Fibroblast of lung (primary cell): ENCODE measurements around the gene HOXC6. TPM values are rescaled to one million over a fixed set of nuclear protein-coding genes. Genes with fewer than 3 reads are reported as not detected.
A peak's percentile ranks its signal among the peaks of the same experiment; 100 is the strongest.

Source experiments
- DNase-seq, 2 donors: peaks; one replicate each; pipeline versions ENCODE4 v3.0.0 to v3.0.0-alpha.2; 2010; ENCODE audit warnings: low read depth in 2 of 2
- H2AFZ ChIP-seq: 2 replicates; pipeline ENCODE4 v1.5.1; 2012; ENCODE audit warnings: low read length, control low read depth, inconsistent platforms
- H3K27ac ChIP-seq: 2 replicates; pipeline ENCODE4 v1.5.1; 2011; ENCODE audit warnings: low read length, control low read depth; ENCODE audit not compliant: insufficient read depth
- H3K27me3 ChIP-seq: 2 replicates; pipeline ENCODE4 v1.5.1; 2011; ENCODE audit warnings: mild to moderate bottlenecking, low read length; ENCODE audit not compliant: control insufficient read depth, insufficient read depth
- H3K36me3 ChIP-seq: 2 replicates; pipeline ENCODE4 v1.5.1; 2011; ENCODE audit warnings: low read length; ENCODE audit not compliant: control insufficient read depth, insufficient read depth
- H3K4me1 ChIP-seq: 2 replicates; pipeline ENCODE4 v1.5.1; 2011; ENCODE audit warnings: low read length; ENCODE audit not compliant: control insufficient read depth, insufficient read depth; ENCODE audit errors: extremely low read depth
- H3K4me2 ChIP-seq: 2 replicates; pipeline ENCODE4 v1.5.1; 2011; ENCODE audit warnings: low read length, control low read depth; ENCODE audit not compliant: insufficient read depth; ENCODE audit errors: extremely low read depth
- H3K4me3 ChIP-seq, 4 experiments: fragments of 200-600 bp in 1 of 4; sonication (generic) in 1 of 4; replicated peaks in 1 of 4; 2 replicates each; pipeline ENCODE4 v1.5.1; 2011 to 2016; ENCODE audit warnings: low read length in 4 of 4, low read depth in 3 of 4, mild to moderate bottlenecking in 3 of 4, control low read depth in 2 of 4, inconsistent platforms in 1 of 4, mixed read lengths in 1 of 4; ENCODE audit not compliant: insufficient read depth in 1 of 4; ENCODE audit errors: control extremely low read depth in 1 of 4
- H3K79me2 ChIP-seq: 2 replicates; pipeline ENCODE4 v1.5.1; 2012; ENCODE audit warnings: mild to moderate bottlenecking, low read length, inconsistent platforms; ENCODE audit not compliant: control insufficient read depth, insufficient read depth
- H3K9ac ChIP-seq: 2 replicates; pipeline ENCODE4 v1.5.1; 2011; ENCODE audit warnings: mild to moderate bottlenecking, low read length, control low read depth; ENCODE audit not compliant: insufficient read depth
- H3K9me3 ChIP-seq: 2 replicates; pipeline ENCODE4 v1.5.1; 2012; ENCODE audit warnings: low read depth, low read length; ENCODE audit not compliant: control insufficient read depth, insufficient read depth
- H4K20me1 ChIP-seq: 2 replicates; pipeline ENCODE4 v1.5.1; 2011; ENCODE audit warnings: low read length; ENCODE audit not compliant: control insufficient read depth, insufficient read depth; ENCODE audit errors: extremely low read depth
- CTCF ChIP-seq, 2 donors: IDR thresholded peaks in 1 of 2; conservative IDR thresholded peaks in 1 of 2; 1 replicate in 1 of 2; 2 replicates in 1 of 2; pipeline ENCODE4 v1.5.1; 2011 to 2012; ENCODE audit warnings: low read length in 2 of 2, control low read depth in 1 of 2, inconsistent platforms in 1 of 2, low read depth in 1 of 2, mild to moderate bottlenecking in 1 of 2
- EZH2 ChIP-seq: IDR thresholded peaks from 2 replicates; pipeline ENCODE4 v1.5.1; 2012; ENCODE audit warnings: low read length, control low read depth, mild to moderate bottlenecking; ENCODE audit errors: missing control alignments
- polyA plus RNA-seq, 2 donors: library from polyadenylated mRNA; depleted of rRNA in 1 of 2; stranded (reverse) in 1 of 2; unstranded in 1 of 2; fragments of >200 nt; gene quantifications; 2 replicates each; pipeline ENCODE4 v1.2.1, GENCODE V29; 2011 to 2012; ENCODE audit warnings: missing spikeins in 1 of 2
- total RNA-seq: library from RNA; depleted of rRNA; stranded (reverse); fragments of >200 nt; gene quantifications from 2 replicates; pipeline ENCODE4 v1.2.1, GENCODE V29; 2014

The HOXC6 gene
- total and polyA plus RNA-seq, 2 donors (not counting 1 experiment from before 2014, with no cell fraction given) = 0.17 to 0.52 TPM

GRCh38 chr12:54054742-54055194 lies 26.5 kb downstream of the HOXC6 start:
- TF ChIP-seq EZH2 (no peak), CTCF (conservative IDR thresholded peaks at IDR 0.05 in 1 of 2, IDR thresholded peaks at IDR 0.05 in 1 of 2; ENCODE audit: low read depth in 1 of 2, low read length in 2 of 2) (no peak)
- H3K4me1 ChIP-seq = no peaks in the 10 kb centered on the region
- peak overlapping the region; percentile 45 to 85 (median 61) for H3K4me3 ChIP-seq
- no peak overlapping the region for H3K27ac ChIP-seq
- no peaks in the 10 kb centered on the region for H3K79me2 ChIP-seq
- H3K9me3 ChIP-seq = no peaks in the 10 kb centered on the region
- H3K9ac ChIP-seq = no peak overlapping the region
- H2AFZ ChIP-seq = peak overlapping the region; percentile 20
- H3K36me3 ChIP-seq = no peaks in the 10 kb centered on the region
- no peaks in the 10 kb centered on the region for H3K27me3 ChIP-seq
- no peak for DNase-seq
- peak overlapping the region; percentile 71 for H3K4me2 ChIP-seq
- no peaks in the 10 kb centered on the region for H4K20me1 ChIP-seq

GRCh38 chr12:54055552-54055951 lies 27.3 kb downstream of the HOXC6 start:
- H3K4me3 ChIP-seq = peak overlapping the region in 1 of 4 experiments; percentile 17
- H4K20me1 ChIP-seq = no peaks in the 10 kb centered on the region
- H3K9ac ChIP-seq = no peak overlapping the region
- no peak overlapping the region for H3K27ac ChIP-seq
- no peak for DNase-seq
- TF ChIP-seq CTCF (conservative IDR thresholded peaks at IDR 0.05 in 1 of 2, IDR thresholded peaks at IDR 0.05 in 1 of 2; ENCODE audit: low read depth in 1 of 2, low read length in 2 of 2) = no peak
- TF ChIP-seq EZH2 = no peak
- H2AFZ ChIP-seq = no peak overlapping the region
- H3K36me3 ChIP-seq = no peaks in the 10 kb centered on the region
- H3K79me2 ChIP-seq = no peaks in the 10 kb centered on the region
- no peaks in the 10 kb centered on the region for H3K27me3 ChIP-seq
- H3K4me1 ChIP-seq = no peaks in the 10 kb centered on the region
- no peak overlapping the region for H3K4me2 ChIP-seq
- no peaks in the 10 kb centered on the region for H3K9me3 ChIP-seq

GRCh38 chr12:54056110-54056509 lies 27.9 kb downstream of the HOXC6 start:
- DNase-seq = no peak
- H3K4me1 ChIP-seq = no peaks in the 10 kb centered on the region
- H3K36me3 ChIP-seq = no peaks in the 10 kb centered on the region

More at GRCh38 chr12:54056110-54056509, 27.9 kb downstream of the HOXC6 start:
- H3K4me2 ChIP-seq = no peak overlapping the region
- no peaks in the 10 kb centered on the region for H3K79me2 ChIP-seq
- H3K27ac ChIP-seq = no peak overlapping the region
- no peak overlapping the region for H3K4me3 ChIP-seq
- H3K27me3 ChIP-seq = no peaks in the 10 kb centered on the region
- no peak overlapping the region for H3K9ac ChIP-seq
- TF ChIP-seq CTCF (conservative IDR thresholded peaks at IDR 0.05 in 1 of 2, IDR thresholded peaks at IDR 0.05 in 1 of 2; ENCODE audit: low read depth in 1 of 2, low read length in 2 of 2) (no peak), EZH2 (no peak)
- H3K9me3 ChIP-seq = no peaks in the 10 kb centered on the region
- H4K20me1 ChIP-seq = no peaks in the 10 kb centered on the region
- no peak overlapping the region for H2AFZ ChIP-seq
